Ovary (tissue), 3 donors: ENCODE measurements around the gene TTC28.

Experiments
- POLR2A ChIP-seq: fragments of 450-650 bp; IDR thresholded peaks from one replicate; pipeline ENCODE4 v1.6.1; 2017; ENCODE audit warnings: antibody characterized with exemption, mild to moderate bottlenecking, moderate library complexity
- TF ChIP-seq, protein P1 (sequence below), 3 donors: fragments of 450-650 bp in 2 of 3; fragments of 200-600 bp in 1 of 3; IDR thresholded peaks; one replicate each; pipeline versions ENCODE4 v1.5.1 to v1.8.0; 2016 to 2022; ENCODE audit warnings: antibody characterized with exemption in 3 of 3, mild to moderate bottlenecking in 1 of 3
- donor health status: DM: no; HTN: no; CAD: no.

- TF ChIP-seq, protein P1, sequence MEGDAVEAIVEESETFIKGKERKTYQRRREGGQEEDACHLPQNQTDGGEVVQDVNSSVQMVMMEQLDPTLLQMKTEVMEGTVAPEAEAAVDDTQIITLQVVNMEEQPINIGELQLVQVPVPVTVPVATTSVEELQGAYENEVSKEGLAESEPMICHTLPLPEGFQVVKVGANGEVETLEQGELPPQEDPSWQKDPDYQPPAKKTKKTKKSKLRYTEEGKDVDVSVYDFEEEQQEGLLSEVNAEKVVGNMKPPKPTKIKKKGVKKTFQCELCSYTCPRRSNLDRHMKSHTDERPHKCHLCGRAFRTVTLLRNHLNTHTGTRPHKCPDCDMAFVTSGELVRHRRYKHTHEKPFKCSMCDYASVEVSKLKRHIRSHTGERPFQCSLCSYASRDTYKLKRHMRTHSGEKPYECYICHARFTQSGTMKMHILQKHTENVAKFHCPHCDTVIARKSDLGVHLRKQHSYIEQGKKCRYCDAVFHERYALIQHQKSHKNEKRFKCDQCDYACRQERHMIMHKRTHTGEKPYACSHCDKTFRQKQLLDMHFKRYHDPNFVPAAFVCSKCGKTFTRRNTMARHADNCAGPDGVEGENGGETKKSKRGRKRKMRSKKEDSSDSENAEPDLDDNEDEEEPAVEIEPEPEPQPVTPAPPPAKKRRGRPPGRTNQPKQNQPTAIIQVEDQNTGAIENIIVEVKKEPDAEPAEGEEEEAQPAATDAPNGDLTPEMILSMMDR (IDR thresholded peaks at IDR 0.05): no peak
- TF ChIP-seq POLR2A: no peak
Observed at GRCh38 chr22:28728621-28729313, 49.1 kb upstream of the TTC28 start.
